Medulla oblongata (tissue), 1 donor: ENCODE results near the gene CUEDC1.
A peak's percentile ranks its signal among the peaks of the same experiment; 100 is the strongest.
"Not testable (repeated sequence)": the region's sequence is repeated elsewhere in the genome, so short reads cannot be mapped to it uniquely, and the experiment has no call there.

Experiments
- DNase-seq: peaks from one replicate; pipeline ENCODE4 v3.0.0-alpha.2; 2015; ENCODE audit errors: extremely low spot score

The CUEDC1 gene

DNA sequence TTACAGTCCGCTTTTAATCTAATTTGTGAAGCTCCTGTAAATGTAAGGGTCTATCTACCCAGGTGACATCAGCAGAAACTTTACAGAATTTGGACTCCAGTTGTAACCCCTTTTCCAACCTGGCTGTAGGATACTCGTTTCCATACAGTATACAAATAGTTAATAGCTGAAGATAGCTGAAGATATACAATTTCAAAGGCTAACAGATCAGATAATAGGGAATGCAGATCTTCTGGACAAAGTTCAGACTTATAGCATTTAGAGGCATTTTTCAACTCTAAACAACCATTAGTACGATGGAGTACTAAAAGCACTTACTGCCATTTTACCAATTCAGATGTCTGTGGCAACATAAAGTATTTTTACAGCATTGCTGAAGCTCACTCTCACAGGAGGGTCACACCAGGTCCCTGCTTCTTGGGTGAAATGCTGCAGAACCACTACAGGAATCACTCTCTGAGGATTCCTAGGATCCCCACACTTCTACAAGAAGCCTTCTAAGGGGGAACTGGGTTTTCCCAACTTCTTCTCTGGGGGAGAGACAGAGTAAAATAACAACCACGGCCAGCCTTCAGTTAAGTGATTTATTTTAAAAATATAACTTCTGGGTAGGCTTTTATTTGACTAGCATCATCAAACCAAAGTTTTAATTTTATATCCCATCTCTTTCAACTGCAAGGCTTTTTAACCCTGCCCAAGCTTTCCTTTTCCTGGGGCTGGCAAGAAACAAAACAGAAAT, 29.9 kb upstream of the CUEDC1 start:
- peak; percentile 22 for DNase-seq

GRCh38 chr17:57984261-57984890, 29.2 kb upstream of the CUEDC1 start:
- no peak for DNase-seq

- DNase-seq = no peak
Measured at GRCh38 chr17:57983446-57983845, 28.2 kb upstream of the CUEDC1 start.

- DNase-seq = peak; percentile 24
Measured at GRCh38 chr17:57982452-57983170, 27.4 kb upstream of the CUEDC1 start.

GRCh38 chr17:57980522-57980921, 25.3 kb upstream of the CUEDC1 start:
- no peak for DNase-seq

DNA sequence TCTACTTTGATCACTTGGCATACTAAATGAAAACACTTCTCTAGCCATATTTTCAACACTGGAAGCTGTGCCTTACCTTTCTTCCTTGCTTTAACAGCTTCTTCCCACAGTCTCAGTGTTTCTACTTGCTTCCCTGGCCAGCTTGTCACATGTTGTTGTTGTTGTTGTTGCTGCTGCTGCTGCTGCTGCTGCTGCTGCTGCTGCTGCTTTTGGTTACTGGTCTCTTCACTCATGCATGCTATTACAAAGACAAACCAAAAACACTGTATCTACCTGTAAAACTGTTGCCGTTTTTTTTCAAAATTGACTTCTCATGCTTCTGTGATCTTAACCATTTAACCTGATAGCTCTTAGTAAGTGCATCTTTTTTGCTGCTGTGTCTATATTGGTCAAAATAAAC, 23.9 kb upstream of the CUEDC1 start:
- no peak for DNase-seq

DNA sequence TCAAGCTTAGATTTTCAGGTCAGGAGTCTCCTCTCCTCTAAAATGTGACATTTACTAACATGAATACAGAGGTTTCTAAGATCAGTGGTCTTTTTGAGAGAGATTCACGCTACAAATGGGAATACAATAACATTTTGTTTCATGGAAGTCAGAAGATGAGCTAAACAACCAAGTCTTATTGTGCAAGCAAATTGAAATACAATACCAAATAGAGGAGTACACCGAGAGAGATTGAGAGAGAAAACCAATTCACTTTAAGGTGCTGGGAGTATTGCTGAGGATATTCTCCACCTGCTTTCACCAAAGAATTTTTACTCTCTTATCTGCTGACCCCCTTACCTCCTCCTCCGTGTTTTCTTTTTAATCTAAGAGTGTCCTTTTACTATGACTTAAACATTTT, 21.4 kb upstream of the CUEDC1 start:
- DNase-seq = peak; percentile 83

- DNase-seq = no peak
Measured at GRCh38 chr17:57975044-57975443, 19.8 kb upstream of the CUEDC1 start.

GRCh38 chr17:57974053-57974824, 19.0 kb upstream of the CUEDC1 start:
- not testable (repeated sequence) for DNase-seq

GRCh38 chr17:57972151-57972550, 16.9 kb upstream of the CUEDC1 start:
- DNase-seq = no peak

DNA sequence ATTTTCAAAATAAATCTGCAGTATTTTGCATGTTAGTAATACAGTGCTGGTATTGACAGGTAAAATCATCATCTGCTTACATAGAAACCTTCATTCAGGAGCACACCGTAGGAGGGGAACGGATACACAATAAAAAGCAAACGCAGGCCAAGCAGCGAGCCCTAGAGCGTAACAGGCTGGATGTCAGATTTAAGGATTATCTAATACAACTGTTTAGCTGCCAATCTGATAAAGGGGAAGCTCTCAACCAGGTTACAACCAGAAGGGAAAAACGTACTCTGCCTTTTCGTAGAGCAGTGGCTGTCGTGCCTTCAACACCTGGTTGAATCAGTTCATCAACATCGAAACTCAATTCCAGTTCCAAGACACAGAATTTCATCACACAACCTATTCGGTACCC, 16.4 kb upstream of the CUEDC1 start:
- no peak for DNase-seq

DNA sequence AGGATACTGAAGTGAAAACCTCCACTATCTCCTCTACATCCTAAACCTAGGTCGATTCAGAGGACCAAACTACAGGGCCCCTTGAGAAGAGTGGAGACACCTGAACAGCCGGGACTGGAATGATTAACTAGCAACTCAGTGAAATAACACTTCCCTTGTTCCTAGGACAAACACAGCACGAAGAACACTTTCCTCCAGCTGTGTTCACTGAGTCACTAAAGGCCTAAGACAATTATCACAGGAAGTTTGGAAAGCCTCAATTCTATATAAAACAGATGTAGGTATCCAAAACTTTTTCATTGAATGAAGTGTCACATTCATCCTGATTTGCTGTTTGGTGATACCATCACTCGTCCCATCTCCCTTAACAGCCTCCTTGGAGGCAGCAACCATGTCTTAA, 15.5 kb upstream of the CUEDC1 start:
- DNase-seq = no peak

GRCh38 chr17:57968456-57968855, 13.2 kb upstream of the CUEDC1 start:
- no peak for DNase-seq

- no peak for DNase-seq
Measured at GRCh38 chr17:57966875-57967274, 11.7 kb upstream of the CUEDC1 start.

- no peak for DNase-seq
Measured at GRCh38 chr17:57966246-57966645, 11.0 kb upstream of the CUEDC1 start.

DNA sequence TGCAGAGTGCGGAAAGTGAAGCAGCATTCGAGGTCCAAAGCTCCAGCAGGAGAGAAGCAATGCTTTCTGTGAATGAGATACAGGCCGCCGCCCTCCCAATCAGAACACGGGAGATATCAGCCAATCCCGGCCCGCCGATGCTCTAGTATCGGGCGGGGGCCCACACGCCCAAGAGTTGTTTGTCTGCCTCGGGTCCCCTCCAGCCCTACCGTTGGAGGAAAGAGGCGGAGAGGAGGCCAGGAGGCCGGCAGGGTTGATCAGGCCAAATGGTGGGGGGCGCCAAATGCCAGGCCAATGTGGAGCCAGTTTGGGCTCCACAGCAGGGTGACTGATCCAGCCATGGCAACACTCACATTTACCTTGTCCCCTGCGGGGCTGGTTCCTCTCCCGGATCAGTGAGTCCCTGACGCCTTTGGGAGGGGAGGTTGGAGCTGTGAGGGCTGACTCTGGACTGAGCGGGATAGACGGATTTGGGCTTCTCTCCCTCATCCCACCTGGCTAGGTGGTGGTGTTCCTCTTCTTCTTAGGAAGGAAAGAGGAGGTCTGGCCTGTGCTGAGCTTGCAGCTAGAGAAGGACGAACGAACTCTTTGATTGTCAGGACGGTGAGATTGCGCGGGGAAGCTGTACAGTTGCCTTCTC, 10.4 kb upstream of the CUEDC1 start:
- no peak for DNase-seq

- DNase-seq = no peak
Measured at GRCh38 chr17:57963149-57963511, 7.9 kb upstream of the CUEDC1 start.

DNA sequence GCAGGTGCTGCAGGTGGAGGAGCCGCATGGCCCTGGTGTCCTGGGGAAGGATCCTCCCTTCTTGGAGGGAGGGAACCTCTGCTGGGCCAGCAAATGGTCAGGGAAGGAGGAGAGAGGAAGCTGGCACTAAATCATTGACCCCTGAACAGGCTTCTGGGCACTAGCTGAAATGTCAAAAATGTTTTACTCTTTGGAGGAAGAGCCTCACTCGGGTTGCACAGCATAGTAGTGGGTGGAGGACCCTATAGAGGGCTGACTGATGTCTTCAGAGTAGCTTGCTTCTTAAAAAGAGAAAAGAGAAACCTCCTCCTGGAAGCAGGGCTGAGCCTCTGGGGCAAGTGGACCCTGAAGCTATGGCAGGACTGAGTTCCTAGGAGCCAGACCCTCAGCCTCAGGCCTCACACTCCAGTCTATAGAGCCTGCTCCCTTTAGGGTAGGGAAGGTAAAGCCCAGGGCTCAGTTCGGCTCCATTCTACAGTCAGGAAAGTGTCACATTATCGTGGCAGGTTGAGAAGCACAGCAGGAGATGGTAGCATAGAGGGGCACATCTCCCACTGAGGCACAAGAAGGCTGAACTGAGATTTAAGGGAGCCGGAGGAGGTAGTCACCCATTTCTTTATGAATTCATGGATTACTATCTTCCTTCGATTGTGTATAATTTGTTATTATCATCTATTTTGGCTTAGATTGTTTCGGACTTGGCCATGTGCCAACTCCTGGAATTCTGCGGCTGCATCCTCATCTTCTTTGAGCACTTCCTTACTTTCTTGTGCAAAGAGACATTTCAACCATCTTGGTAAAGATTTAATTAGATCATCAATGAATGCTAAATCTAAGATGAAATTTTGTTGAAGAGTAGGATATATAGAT, 7.3 kb upstream of the CUEDC1 start:
- DNase-seq = no peak

GRCh38 chr17:57959929-57960328, 4.7 kb upstream of the CUEDC1 start:
- DNase-seq = no peak

GRCh38 chr17:57958391-57958790, 3.2 kb upstream of the CUEDC1 start:
- not testable (repeated sequence) for DNase-seq

DNA sequence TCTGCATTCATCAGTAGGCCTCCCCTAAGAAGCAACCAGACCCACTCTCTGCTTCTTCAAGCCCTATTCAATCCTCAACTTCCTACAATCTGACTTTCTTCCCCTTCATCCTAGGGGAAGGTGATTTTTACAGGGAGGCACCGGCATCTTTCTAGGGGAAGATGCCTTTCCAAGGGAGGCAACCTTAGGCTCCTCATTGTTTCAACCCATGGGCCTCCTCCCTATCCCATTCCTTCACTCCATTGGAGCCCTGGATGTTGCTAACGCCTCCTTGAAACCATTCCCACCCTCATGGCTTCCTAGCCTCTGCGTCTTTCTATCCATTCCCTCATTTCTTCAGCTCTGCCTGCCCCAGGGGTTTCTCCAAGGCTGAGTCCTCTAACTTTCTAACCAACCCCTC, 2.7 kb upstream of the CUEDC1 start:
- DNase-seq = no peak
